Muscle layer of duodenum (tissue), 2 donors: Measurements from ENCODE around the gene GALNT10.

Experiments used
- H3K27ac ChIP-seq: one replicate; pipeline ENCODE4 v1.7.0; 2013; ENCODE audit warnings: mild to moderate bottlenecking, low read length
- H3K27me3 ChIP-seq: one replicate; pipeline ENCODE4 v1.7.0; 2013; ENCODE audit warnings: low read depth, mild to moderate bottlenecking, control low read depth, low read length
- H3K36me3 ChIP-seq, 2 donors: one replicate each; pipeline ENCODE4 v1.7.0; 2013; ENCODE audit warnings: low read length in 2 of 2, control low read depth in 1 of 2, mild to moderate bottlenecking in 1 of 2; ENCODE audit not compliant: insufficient read depth in 2 of 2, control insufficient read depth in 1 of 2
- H3K4me1 ChIP-seq, 2 donors: one replicate each; pipeline ENCODE4 v1.7.0; 2013; ENCODE audit warnings: low read length in 2 of 2, mild to moderate bottlenecking in 2 of 2, control low read depth in 1 of 2, moderate library complexity in 1 of 2; ENCODE audit not compliant: insufficient read depth in 2 of 2, control insufficient read depth in 1 of 2
- H3K4me3 ChIP-seq, 2 donors: one replicate each; pipeline ENCODE4 v1.7.0; 2013; ENCODE audit warnings: low read length in 2 of 2, low read depth in 1 of 2, mild to moderate bottlenecking in 1 of 2
- H3K9me3 ChIP-seq, 2 donors: one replicate each; pipeline ENCODE4 v1.7.0; 2013; ENCODE audit warnings: low read length in 2 of 2, control low read depth in 1 of 2, mild to moderate bottlenecking in 1 of 2; ENCODE audit not compliant: control insufficient read depth in 1 of 2
- donor health status: healthy.

Gene GALNT10

GRCh38 chr5:154373729-154374179, 183.2 kb downstream of the GALNT10 start:
- Histone ChIP-seq H3K4me3 (no peak overlapping the region), H3K36me3 (peaks cover 25 to 33% of the 10 kb centered on the region in 2 donors), H3K27ac (no peak overlapping the region), H3K27me3 (no peaks in the 10 kb centered on the region), H3K4me1 (peaks cover 0 to 6% of the 10 kb centered on the region in 2 donors), H3K9me3 (no peaks in the 10 kb centered on the region)

GRCh38 chr5:154374264-154374663, 183.7 kb downstream of the GALNT10 start:
- Histone ChIP-seq H3K4me1 (peaks cover 0 to 6% of the 10 kb centered on the region in 2 donors), H3K27me3 (no peaks in the 10 kb centered on the region), H3K4me3 (no peak overlapping the region), H3K27ac (no peak overlapping the region), H3K9me3 (no peaks in the 10 kb centered on the region), H3K36me3 (peaks cover 30 to 33% of the 10 kb centered on the region in 2 donors)

GRCh38 chr5:154375329-154376008, 184.9 kb downstream of the GALNT10 start:
- peaks cover 0 to 6% of the 10 kb centered on the region in 2 donors for H3K4me1 ChIP-seq
- H3K4me3 ChIP-seq, result no peak overlapping the region
- H3K9me3 ChIP-seq, result no peaks in the 10 kb centered on the region
- H3K27ac ChIP-seq, result no peak overlapping the region
- H3K36me3 ChIP-seq, result peaks cover 30 to 41% of the 10 kb centered on the region in 2 donors
- no peaks in the 10 kb centered on the region for H3K27me3 ChIP-seq

GRCh38 chr5:154376481-154376880, 185.9 kb downstream of the GALNT10 start:
- Histone ChIP-seq H3K27ac (no peak overlapping the region), H3K36me3 (peaks cover 34 to 51% of the 10 kb centered on the region in 2 donors), H3K4me1 (peaks cover 0 to 6% of the 10 kb centered on the region in 2 donors), H3K9me3 (no peaks in the 10 kb centered on the region), H3K4me3 (no peak overlapping the region), H3K27me3 (no peaks in the 10 kb centered on the region)

GRCh38 chr5:154377754-154378533, 187.4 kb downstream of the GALNT10 start:
- peaks cover 39 to 63% of the 10 kb centered on the region in 2 donors for H3K36me3 ChIP-seq
- no peaks in the 10 kb centered on the region for H3K27me3 ChIP-seq
- no peaks in the 10 kb centered on the region for H3K4me1 ChIP-seq
- no peak overlapping the region for H3K27ac ChIP-seq
- H3K9me3 ChIP-seq, result no peaks in the 10 kb centered on the region
- H3K4me3 ChIP-seq, result no peak overlapping the region

- no peaks in the 10 kb centered on the region for H3K9me3 ChIP-seq
- H3K4me3 ChIP-seq, result no peak overlapping the region
- peaks cover 43 to 63% of the 10 kb centered on the region in 2 donors for H3K36me3 ChIP-seq
- H3K27ac ChIP-seq, result no peak overlapping the region
- no peaks in the 10 kb centered on the region for H3K4me1 ChIP-seq
- no peaks in the 10 kb centered on the region for H3K27me3 ChIP-seq
Observed at GRCh38 chr5:154380263-154380662, 189.7 kb downstream of the GALNT10 start.

GRCh38 chr5:154384480-154385235, 194.1 kb downstream of the GALNT10 start:
- peaks cover 16 to 47% of the 10 kb centered on the region in 2 donors for H3K36me3 ChIP-seq
- H3K9me3 ChIP-seq, result no peaks in the 10 kb centered on the region
- no peaks in the 10 kb centered on the region for H3K27me3 ChIP-seq
- H3K4me1 ChIP-seq, result no peaks in the 10 kb centered on the region
- no peak overlapping the region for H3K27ac ChIP-seq
- no peak overlapping the region for H3K4me3 ChIP-seq

GRCh38 chr5:154385236-154385512, 194.6 kb downstream of the GALNT10 start:
- Histone ChIP-seq H3K4me1 (no peaks in the 10 kb centered on the region), H3K27ac (no peak overlapping the region)

GRCh38 chr5:154386952-154387629, 196.6 kb downstream of the GALNT10 start:
- H3K27me3 ChIP-seq, result no peaks in the 10 kb centered on the region
- H3K9me3 ChIP-seq, result no peaks in the 10 kb centered on the region
- H3K4me1 ChIP-seq, result no peaks in the 10 kb centered on the region
- no peak overlapping the region for H3K27ac ChIP-seq
- H3K4me3 ChIP-seq, result no peak overlapping the region
- H3K36me3 ChIP-seq, result peaks cover 13 to 38% of the 10 kb centered on the region in 2 donors

More at GRCh38 chr5:154385236-154385512, 194.6 kb downstream of the GALNT10 start:
- Histone ChIP-seq H3K9me3 (no peaks in the 10 kb centered on the region), H3K36me3 (peaks cover 16 to 44% of the 10 kb centered on the region in 2 donors), H3K27me3 (no peaks in the 10 kb centered on the region), H3K4me3 (no peak overlapping the region)

- H3K9me3 ChIP-seq, result no peaks in the 10 kb centered on the region
- no peaks in the 10 kb centered on the region for H3K27me3 ChIP-seq
- no peak overlapping the region for H3K4me3 ChIP-seq
- peaks cover 4 to 33% of the 10 kb centered on the region in 2 donors for H3K36me3 ChIP-seq
- H3K27ac ChIP-seq, result no peak overlapping the region
- no peaks in the 10 kb centered on the region for H3K4me1 ChIP-seq
Observed at GRCh38 chr5:154388842-154389241, 198.3 kb downstream of the GALNT10 start.

GRCh38 chr5:154390096-154390495, 199.6 kb downstream of the GALNT10 start:
- H3K4me3 ChIP-seq, result no peak overlapping the region
- no peak overlapping the region for H3K27ac ChIP-seq
- peaks cover 4 to 39% of the 10 kb centered on the region in 2 donors for H3K36me3 ChIP-seq
- no peaks in the 10 kb centered on the region for H3K27me3 ChIP-seq
- H3K4me1 ChIP-seq, result no peaks in the 10 kb centered on the region
- H3K9me3 ChIP-seq, result no peaks in the 10 kb centered on the region
